Left renal pelvis (tissue), 4 donors: Measurements from ENCODE around the gene SND1. TPM values are rescaled to one million over a fixed set of nuclear protein-coding genes. Genes with fewer than 3 reads are reported as not detected.

Experiments
- DNase-seq, 4 donors: peaks; one replicate each; pipeline ENCODE4 v3.0.0-alpha.2; 2013; ENCODE audit warnings: low read depth in 4 of 4, low spot score in 3 of 4
- polyA plus RNA-seq, 4 donors: library from polyadenylated mRNA; unstranded; fragments of 120-200 nt; gene quantifications; one replicate each; pipeline ENCODE4 v1.2.1, GENCODE V29; 2013; ENCODE audit not compliant: insufficient read length in 4 of 4

Gene SND1
- polyA plus RNA-seq, 4 donors: 129 to 161 (median 145) TPM

DNA sequence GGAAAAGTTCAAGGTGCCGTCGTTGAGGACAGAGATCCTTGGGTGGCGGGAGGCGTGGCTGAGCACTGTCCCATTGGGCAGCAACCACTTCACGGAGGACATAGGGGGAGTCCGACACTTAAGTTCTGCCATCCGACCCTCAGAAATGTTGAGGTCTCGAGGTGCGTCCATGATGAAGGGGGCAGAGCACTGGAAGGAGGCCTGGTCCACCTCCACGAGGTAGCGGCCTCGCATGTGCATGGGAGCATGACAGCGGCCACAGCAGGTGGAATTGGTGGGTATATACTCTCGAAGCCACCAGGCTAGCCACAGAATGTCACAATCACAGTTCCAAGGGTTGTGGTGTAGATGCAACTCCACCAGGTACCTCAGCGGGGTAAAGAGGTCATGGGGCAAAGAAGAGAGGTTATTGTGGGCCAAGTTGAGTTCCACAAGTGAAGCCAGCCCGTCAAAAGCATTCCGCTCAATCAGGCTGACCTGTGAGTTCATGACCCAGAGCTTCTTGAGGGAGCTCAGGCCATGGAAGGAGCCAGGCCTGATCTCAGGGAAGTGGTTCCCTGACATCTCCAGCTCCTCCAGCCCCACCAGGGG lies 377.5 kb downstream of the SND1 start:
- no peak for DNase-seq

DNA sequence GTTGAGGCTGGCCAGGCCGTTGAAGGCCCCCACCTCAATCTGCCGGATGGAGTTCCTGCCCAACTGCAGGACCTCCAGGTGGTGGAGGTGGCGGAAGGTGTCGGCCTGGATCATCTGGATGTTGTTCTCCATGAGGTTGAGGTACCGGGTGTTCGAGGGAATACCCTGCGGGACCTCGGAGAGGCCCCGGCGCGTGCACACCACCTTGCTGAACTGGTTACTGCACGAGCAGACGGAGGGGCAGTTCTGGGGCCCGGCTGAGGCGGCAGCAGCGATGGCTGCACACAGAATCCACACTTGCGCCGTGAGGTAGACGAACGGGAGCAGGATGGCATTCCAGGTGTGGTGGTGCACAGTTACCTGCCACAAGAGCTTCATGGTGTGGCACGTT lies 378.3 kb downstream of the SND1 start:
- DNase-seq: no peak

DNA sequence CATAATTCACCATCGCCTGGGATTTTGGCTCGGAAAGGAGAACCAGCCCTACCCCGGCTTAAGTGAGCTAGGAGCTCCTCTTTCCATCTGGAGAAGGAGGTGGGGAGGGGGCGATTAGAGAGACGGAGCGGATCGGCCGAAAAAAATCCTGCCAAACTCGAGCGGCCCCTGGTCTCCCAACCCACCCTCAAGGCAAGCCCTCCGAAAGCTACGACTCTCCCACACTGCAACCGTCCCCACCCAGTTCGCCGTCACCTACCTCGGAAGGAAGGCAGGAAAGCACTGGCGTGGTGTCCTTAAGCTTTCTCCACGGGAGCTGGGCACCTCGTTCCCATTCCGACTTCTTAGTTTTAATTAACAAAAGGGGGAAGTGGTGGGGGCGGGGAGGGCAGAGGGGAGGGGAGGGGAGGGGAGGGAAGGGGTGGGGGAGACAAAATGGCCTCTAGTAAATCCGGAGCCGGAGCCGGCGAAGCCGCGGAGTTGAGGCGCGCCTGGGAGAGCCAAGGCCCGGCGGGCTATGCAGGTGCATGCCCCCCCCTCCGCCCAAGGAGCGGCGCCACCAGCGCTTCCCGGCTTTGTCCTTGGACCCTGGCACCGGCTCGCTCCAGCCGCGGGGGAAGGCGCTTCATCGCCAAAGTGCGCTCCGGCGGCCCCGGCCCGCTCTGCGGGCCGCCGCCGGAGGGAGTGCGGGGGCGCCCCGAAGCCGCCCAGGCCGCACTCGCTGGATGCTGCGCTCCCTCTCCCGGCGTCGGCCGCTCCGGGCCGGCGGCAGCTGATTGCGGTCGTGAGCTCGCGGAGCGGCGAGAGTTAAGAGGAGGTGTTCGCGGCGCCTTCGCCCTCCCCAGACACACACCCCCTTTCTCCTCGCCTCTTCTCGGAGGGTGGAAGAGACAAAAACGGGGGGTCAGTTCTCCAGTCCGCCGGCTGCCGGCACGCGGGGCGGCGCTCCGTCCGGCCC lies 378.9 kb downstream of the SND1 start, which contains the start of gene LRRC4:
Gene LRRC4, minus strand, starts transcription at position 784 of the 958 bp plus-strand sequence. CDS start 797 bp downstream, outside the sequence.
- DNase-seq: no peak

DNA sequence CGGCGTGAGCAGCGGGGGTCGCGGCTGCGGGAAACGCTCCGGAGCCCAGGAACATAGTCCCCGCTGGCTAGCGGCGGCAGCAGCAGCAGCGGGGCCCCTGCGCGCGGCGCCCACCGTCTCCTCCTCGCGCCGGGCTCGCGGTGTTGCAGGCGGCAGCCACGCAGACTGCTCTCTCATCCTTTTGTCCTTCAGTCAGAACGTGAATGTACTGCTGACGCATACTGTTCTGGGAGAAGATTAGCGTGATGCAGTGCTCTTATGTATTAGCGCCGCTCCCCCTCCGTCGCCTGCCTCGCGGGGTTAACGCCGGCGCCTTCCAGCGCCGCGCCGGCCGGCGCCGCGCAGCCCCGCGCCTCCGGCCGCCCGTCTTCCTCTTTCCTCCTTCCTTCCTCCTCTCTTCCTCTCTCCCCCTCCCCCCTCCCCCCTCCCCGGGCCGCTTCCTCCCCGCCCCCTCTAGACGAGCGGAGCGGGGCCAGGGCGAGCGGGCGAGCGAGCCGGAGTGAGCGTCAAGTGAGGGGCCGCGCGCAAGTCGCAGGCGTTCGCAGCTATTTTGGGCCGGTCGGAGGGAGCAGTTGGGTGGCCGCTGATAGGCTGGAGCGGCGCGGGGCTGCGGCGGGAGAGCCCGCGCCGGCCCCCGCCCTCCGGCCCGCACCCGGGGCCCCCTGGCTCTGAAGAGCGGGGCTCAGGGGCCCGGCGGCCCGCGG lies 380.1 kb downstream of the SND1 start:
- DNase-seq: no peak

DNA sequence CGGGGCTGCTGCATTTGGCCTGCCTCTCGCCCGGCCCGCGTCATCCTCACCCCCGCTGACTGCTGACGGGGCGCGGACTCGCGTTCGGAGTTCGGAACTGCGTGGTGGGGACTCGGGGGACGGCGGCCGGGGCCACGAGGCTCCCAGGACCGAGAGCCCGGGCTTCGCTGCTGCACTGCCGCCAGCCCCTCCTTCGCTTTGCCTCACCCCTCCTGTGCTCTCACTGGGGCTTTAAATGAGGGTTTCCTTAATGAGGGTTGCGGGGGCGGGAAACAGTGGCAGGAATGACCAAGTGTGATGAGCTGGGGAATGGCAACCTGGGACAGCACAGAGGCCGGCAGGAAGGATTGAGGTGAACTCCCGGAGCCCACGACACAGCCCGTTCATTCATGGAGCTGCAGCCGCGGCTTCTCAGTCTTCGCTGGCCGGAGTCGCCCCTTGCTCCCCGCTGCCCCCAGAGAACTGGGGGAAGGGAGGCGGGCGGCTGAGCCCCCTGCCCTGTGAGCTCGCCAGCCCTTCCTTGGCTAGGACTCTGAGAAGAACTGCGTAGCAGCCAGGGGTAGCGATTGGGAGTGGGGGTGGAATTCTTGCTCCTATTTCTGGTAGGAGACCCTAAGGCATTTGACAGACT lies 380.7 kb downstream of the SND1 start:
- DNase-seq: no peak

DNA sequence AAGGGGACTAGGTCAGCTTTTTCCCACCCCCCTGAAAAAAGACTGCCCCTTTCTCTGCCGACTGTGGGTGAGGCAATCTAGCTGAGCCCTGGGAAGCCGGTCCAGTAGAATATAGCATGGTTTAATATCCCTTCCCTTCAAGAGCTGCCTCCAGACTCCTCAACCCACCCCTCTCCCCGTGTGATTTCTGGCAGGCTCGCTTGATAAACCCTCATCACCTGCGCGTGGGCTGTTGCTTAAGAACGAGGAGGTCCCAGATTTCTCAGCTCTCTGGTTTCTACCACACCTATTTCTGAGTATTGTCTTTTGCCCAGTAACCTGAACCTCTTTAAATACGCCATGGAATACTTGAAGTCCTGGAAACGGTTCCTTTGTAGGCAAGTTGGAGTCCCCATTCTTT lies 381.3 kb downstream of the SND1 start:
- no peak for DNase-seq

DNA sequence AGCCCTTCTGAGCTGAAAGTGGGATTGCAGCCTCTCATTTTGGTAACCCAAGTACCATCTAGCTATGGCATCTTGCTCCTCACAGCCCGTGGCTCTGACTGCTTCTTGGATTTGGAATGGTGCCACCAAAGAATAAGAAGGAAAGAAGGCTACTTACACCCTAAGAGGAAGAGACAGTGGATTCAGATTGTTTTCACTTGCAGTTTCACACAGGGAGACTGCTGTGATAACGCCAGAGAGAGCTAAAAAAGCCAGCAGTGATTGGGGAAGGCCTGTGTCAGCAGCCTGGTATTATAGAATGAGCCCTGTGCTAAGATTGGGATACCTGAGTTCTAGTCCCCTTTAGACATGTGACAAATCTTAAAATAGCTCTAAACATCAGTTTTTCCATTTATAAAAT lies 382.8 kb downstream of the SND1 start:
- no peak for DNase-seq

DNA sequence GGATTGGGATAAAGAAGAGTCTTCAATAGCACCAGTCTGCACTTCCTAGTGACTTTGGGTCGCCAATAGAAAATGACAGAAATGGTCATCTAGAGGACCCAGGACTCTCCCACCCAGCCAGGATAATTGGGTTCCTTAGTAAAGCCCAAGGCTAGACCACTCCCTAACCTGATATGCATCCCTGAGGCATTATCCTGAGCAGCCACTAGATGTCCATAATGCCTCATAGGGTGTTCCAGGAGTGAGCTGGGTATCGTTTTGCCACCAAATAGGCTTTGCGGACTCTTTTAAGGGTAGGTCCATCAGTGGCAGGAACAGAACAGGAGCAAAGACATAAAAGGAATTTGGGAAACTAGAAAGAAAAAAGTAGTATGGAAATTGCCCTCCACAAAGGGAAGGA lies 383.7 kb downstream of the SND1 start:
- DNase-seq: no peak

DNA sequence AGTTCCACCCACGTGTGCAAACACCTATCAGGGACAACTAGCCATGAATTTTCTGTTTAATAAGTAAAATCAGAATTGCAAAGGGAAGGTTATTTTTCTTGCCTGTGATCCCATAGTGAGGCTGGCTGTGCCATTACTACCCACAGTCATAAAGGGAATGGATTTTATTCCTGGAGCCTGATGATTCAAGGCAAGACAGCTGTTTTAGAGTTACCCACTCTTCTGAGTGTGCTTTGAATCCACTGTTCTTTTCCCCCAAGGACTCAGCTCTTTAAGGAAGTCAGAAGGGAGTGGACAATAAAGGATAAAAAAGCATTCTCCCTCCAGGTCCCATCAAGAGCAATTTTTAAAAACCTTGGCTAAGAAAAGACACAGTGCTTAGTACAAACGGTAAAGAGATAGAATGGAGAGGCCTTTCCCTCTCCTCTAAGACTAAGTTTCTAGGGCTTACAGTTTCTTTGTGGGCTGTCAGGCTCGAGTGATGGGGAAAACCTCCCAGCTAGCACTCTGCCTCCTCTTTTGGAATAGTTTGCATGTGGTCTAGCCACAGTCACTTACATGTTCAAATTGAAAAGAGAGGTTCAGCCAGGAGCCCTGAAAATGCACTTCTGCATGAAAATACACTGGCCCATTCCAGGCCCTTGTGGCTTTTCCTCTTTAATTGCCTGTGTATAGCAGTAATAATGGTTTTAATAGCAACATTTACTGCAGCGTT lies 384.4 kb downstream of the SND1 start:
- DNase-seq: no peak

DNA sequence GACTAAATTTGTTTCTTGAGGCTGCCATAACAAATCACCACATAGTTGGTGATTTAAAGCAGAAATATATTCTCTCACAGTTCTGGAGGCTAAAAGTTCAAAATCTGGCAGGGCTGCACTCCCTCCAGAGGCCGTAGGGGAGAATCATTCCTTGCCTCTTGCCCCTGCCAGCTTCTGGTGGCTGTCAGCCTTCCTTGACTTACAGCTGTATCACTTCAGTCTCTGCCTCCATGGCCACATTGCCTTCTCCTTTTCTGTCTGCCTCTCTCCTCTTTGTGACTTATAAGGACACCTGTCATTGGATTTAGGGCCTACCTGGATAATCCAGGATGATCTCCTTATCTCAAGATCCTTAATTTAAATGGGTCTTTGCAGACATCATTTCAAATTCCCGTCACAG lies 385.1 kb downstream of the SND1 start:
- DNase-seq: no peak

DNA sequence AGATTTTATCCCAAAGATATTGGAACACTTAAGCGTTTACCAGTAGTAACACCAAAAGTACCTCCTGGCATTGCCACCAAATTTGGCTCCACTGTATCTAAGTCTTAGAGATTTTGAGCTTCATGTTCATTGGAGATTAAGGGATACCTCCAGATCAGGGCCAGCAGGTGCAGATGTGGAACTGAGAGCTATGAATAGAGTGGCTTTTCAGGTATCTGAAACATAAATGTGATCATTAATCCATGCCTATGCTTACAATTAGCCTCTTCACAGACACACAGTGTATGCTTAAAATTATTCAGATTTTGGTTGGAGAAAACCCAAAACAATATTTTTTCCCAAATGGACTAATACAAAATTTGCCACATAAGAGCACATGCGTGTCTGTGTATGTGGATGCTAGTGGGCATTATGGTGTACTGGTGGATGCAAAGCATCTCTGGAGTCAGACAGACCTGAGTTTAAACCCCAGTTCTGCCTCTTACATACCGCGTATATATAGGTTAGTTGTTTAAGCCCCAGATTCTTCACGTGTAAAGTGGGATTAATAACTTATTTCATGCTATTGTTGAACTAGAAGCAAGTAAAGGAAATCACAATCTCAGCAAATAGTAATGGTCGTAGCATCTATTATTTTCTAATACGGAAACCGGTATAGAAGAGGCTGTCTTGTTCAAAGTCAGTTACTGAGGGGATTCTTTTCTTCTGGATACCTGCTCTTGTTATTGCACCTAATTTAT lies 386.1 kb downstream of the SND1 start:
- no peak for DNase-seq

DNA sequence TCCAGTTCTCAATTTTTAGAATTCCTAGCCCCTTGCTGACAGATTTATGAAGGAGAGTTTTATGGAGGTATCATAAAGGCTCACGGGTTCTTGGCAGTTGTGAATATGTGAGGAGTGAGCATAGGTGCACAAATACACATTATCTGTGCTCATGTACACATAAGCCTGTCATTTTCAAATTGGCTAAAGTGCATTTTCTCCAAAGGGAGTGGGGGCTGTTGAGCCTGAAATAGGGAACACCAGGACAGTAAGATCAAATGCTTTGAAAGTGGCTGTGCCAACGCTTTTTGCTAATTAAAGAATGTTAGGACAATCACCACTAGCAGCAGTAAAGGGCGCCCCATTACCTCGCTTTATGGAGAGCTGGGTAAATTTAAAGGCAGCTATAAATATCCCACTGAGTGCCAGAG lies 387.6 kb downstream of the SND1 start:
- no peak for DNase-seq

DNA sequence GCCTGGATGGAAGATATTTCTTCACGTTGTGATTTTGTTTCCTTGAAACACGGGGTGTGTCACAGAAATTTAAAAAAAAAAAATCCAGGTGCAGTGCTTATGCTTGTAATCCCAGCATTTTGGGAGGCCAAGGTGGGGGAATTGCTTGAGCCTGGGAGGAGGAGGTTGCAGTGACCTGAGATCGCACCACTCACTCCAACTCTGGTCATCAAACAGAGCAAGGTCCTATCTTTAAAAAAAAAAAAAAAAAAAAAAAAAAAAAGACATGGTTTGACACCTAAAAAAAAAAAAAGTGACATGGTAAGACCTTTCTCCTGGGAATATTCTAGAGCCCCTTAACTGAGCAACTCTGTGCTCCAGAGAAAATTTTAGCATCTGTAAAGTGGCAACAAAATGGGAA lies 388.2 kb downstream of the SND1 start:
- no peak for DNase-seq

DNA sequence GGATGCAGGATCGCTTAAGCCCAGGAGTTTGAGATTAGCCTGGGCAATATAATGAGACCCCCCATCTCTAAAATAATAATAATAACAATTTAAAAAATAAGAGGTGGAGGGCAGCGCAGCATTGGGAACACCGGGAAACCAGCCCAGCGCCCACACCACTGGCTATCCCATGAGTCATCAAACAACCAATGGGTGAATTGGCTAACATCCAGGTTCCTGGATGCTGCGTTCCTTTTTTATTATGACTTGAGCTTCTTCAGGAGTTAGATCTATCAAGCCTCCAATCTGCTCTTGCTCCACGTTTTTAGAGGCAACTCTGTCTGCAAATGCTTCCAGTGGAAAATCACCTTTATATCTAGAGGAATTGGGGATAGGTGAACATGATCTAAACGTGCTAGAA lies 389.2 kb downstream of the SND1 start:
- no peak for DNase-seq

DNA sequence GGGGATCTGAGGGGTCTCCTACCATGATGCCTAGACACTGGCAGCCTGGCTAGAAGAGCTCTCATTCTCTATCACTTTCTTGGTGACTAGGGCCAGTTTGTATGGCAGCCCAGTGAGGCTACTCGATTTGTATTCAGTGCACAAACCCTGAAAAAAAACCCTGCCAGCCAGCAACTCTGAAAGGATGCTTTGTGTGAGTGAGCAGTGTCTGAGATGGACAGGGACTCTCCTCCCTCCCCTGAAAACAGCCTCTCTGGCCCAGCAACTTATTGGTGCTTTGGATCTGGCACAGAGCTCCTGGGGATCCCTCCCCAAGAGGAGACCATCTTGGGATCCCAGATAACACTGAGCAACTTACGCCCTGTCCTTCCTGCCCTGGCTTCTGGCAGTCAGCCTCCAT lies 390.0 kb downstream of the SND1 start:
- DNase-seq: no peak

DNA sequence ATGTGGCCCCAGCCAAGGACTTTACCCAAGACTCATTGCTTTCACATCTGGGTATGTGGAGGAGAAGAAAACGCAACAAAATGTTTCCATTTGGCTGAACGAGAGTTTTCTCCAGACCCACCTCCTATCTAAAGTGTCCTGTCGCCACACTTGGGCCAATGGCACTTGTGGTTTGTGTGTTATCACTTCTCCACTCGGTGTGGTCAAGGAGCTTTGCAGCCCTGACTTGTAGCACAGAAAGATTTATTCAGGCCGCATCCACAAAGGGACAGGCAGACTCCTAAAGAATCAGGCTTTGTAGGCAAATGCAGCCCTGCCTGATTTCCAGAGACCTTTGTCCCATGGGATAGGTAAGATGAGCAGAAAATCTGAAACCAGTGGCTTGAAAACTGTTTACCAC lies 392.1 kb downstream of the SND1 start:
- DNase-seq: no peak

DNA sequence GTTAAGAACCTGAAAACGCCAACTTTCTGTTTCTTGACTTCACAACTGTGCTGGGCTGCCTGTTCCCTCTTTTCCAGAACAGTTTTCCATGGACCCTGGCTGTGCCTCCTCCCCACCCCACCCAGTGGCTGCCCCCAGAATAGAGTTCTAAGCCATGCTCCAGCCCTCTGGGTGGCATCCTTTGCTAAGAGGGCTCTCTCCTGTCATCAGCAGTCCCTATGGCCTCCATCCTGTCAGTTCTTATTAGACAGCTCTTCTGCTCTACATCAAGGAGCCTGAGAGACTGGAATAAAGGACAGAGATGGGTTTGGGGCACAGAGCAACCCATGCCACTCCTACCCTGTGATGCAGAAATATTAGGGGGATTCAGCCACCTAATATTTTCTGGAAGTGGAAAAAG lies 393.2 kb downstream of the SND1 start:
- no peak for DNase-seq

DNA sequence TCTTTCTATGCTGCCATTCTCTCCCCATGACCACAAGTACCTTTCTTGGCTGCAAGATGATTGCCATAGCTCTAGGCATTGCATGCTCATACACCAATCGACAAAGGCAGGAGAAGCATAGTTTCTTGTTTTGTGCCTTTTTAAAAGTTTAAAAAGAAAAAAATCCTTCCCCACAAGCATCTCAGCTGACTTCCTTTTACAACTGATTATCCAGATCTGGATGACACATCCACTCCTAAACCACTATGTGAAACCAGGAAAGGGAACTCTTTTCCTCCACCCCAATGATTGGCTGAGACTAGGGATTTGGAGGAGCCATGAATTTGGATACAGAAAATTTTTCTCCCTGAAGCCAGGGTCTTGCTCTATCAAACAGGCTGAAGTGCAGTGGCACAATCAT lies 393.8 kb downstream of the SND1 start:
- DNase-seq: no peak

DNA sequence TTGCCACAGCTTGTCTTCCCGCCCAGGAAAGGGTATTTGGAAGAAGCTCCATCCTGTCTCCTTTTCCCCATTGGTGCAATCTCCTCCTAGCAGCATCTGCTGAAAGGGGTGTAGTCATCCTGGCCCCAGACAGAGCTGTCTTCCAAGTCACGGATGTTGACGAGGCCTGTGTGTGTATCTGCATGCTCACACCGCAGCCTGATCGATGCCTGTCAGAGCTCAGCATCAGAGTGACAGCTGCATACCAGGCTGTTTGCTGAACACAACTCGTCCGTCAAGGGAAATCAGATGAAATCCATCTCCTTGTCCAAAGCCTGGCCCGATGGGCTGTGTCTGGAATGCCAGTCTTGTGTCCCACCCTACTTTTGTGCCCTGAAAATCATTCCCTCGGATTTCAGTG lies 400.4 kb downstream of the SND1 start:
- no peak for DNase-seq

DNA sequence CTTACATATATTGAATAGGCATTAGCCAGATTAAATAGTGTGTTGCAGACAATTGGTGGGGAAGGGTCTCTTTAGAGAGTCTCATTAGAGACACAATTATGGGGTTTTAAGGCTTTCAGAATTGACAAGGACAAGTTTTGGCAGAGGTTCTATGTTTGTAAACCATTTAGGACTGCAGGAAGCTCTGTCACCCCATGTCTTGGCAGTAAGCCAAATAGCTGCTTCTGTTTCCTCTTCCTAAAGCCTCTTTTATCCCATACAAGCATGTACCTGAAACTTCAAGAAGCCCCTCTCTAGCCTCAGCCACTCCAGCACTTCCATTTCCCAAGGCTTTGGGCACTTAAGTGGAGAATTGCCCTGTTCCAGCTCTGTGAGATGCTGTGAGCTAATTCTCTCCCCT lies 401.0 kb downstream of the SND1 start:
- DNase-seq: no peak
